GM12872 (cell line): ENCODE data around the gene STXBP6.

ENCODE experiments used
- TF ChIP-seq, protein P1 (sequence below): IDR thresholded peaks from 3 replicates; pipeline ENCODE4 v1.5.1; 2011; ENCODE audit warnings: low read depth, mild to moderate bottlenecking, low read length, moderate library complexity; ENCODE audit not compliant: insufficient read depth

Gene STXBP6

DNA sequence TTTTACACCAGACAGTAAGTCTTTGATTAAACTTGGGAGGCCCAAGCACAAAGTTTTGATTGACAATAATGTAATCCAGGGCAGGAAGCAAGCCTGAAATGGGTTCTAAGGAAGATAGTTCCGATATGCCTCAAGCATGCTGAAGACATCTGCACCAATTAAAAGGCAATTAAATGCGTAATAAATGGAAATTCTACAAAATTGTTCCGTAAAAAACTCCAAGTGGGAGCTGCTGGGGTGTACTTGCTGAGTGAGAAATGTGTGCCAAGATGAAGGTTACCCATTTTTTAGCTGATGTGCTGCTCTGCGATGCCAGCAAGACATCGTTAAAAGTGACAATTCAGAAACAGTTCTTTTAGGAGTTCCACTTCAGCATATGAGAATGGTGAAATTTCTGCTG, 269.7 kb downstream of the STXBP6 start:
- TF ChIP-seq, protein P1, sequence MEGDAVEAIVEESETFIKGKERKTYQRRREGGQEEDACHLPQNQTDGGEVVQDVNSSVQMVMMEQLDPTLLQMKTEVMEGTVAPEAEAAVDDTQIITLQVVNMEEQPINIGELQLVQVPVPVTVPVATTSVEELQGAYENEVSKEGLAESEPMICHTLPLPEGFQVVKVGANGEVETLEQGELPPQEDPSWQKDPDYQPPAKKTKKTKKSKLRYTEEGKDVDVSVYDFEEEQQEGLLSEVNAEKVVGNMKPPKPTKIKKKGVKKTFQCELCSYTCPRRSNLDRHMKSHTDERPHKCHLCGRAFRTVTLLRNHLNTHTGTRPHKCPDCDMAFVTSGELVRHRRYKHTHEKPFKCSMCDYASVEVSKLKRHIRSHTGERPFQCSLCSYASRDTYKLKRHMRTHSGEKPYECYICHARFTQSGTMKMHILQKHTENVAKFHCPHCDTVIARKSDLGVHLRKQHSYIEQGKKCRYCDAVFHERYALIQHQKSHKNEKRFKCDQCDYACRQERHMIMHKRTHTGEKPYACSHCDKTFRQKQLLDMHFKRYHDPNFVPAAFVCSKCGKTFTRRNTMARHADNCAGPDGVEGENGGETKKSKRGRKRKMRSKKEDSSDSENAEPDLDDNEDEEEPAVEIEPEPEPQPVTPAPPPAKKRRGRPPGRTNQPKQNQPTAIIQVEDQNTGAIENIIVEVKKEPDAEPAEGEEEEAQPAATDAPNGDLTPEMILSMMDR, result no peak

DNA sequence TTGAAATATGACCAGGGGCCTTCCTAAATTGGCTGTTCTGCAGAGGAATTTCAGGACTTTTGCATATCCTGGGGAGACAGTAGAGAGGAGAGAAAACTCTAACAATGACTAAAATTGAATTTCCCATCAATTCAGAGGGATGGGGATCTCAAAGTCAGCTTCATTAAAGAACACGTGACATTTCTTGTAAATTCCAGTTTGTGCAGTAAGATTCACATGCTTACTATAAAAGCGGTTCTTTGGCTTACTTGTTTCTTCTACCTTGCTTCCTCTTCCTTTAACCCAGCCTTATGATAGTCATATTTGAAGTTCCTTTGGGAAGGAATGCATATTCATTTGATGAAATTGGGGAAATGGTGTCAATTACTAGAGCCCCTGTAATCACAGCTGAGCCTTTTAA, 272.3 kb downstream of the STXBP6 start:
- TF ChIP-seq, protein P1, result no peak

DNA sequence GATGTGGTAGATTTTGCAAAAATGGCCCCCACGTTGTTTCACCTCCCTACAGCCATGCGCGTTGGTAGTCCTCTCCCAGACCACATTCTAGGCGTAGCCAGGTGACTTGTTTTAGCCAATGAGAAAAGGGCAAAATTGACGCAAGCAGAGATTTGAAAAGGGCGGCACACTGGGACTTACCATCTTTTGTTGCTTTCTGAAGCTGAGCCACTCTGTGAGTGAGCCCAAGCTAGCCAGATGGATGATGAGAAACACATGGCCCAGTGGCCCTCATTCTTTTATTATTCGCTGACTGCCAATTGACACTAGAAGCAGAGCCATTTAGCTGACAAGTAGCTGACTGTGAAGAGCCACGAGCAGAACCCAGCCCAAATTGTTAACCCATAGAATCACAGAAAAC, 274.0 kb downstream of the STXBP6 start:
- TF ChIP-seq, protein P1, result no peak

DNA sequence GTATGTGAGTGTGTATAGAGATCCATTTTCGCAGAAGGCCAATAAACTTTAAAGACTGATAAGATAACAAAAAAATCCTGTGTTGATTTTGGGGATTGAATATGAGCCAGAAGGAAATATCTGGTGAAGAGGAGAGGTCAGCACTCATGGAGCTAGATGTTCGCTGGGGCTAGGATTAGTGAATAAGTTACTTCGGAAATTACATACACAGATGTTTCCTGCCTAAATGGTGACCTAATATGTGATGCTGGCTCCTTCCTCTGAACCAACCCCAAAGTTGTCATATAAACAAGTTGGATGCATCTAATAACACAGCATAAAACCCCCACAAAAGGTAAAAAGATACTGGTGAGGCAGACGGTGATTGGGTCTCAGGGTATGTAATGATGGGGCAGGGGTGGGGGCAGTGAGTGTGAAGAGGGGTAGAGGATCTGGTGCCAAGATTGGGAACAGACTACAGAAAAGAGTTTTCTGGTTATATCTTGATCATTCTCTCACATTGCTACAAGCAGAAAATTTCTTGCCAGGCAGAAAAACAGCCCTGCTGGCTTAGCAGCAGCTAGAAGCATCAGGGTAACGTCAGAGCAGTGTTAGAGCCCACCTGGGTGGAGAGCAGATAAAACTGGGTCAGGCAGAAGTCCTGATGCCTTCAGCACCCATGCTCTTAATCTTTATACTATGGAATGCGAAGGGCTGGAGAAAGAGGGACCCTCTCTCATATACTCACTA, 275.6 kb downstream of the STXBP6 start:
- TF ChIP-seq, protein P1, result no peak

DNA sequence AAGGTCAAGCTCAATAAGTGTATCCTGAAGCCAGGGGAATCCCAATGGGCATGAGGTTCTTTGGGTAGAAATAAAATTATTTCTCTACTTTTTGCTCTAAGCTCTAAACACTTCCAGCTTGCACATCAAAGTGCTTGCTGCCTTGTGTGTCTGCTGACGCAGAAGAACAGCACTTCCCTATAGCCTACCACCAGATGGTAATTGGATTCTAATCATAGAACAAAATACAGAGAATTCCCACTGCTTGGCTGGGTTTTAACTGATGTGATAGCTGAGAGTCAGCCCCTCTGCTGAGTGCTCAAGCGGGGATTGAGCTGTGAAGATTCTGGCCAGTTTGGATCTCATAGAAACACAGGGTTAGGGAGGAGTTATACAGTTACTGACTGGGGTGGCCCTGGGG, 283.5 kb downstream of the STXBP6 start:
- TF ChIP-seq, protein P1, result no peak

DNA sequence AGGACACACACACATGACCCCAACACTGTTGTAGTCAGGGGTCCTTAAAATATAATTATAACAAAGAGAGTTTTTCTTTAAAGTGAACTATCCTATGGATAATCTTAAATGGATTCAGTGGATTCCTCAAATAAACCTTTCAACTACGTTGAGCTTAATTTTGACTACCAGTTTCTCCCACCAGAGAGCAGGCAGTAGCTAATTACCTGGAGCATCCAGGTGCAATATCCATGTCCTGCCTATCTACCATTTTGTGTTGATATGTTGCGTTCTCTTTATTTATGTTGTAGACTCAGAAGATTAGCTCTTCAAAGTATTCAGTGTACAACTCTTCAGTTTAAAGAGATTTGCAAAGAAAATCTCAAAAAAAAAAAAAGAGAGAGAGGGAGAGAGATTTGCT, 288.8 kb downstream of the STXBP6 start:
- TF ChIP-seq, protein P1, result no peak
